Measurements from ENCODE around the gene TMEM132C.
A peak's percentile ranks its signal among the peaks of the same experiment; 100 is the strongest.

Gene TMEM132C

DNA sequence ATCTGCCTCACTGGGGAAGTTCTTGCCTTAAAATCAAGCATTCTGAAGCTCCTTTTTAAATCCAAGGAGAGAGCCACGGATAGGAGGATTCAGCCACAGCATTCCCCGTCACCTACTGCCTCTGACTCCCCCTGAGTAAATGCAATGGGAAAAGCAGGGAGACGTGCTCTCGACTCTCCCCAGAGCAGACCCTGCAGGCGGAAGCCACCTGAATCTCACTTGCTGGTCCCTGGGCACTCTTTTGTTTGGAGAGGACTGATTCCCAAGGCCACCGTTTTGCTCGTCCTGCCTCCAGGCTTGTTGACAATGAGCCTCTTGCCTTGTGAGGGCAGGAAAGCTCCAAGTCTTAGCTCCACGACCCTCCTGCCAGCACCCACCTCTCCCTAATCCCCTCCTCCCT is 352.3 kb downstream of the TMEM132C start:
- DNase-seq: no peak

DNA sequence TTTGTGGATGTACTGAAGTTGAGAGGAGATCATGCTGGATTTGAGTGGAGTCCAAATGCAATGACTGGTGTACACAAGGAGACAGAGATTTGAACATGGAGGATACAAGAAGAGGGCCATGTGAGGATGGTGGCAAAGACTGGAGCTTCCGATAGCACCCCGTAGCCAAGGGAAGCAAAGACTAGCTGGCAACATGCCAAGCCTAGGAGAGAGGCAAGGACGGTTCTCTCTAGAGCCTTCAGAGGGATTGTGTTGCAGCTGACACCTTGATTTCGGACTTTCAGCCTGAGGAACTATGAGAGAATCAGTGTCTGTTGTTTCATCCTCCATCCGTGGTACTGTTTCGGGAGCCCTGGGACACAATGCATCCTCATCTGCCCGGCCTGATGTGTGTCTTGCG is 354.3 kb downstream of the TMEM132C start:
- no peak for DNase-seq

DNA sequence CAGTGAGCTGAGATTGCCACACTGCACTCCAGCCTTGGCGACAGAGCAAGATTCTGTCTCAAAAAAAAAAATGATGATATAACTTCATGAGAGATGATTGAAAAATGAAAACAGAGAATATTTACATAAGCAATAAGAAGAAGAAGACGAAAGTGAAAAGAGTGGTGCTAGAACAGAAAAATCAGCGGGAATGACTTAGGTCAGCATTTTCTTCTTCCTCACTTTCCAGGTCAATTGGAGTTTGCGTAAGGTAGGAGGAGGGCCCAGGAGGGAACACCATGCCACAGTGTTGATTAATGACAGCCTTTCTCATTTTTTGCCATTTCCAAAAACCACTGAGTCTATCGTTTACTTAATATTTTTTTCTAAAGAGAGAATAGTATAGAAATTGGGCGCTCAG is 356.8 kb downstream of the TMEM132C start:
- no peak for DNase-seq

DNA sequence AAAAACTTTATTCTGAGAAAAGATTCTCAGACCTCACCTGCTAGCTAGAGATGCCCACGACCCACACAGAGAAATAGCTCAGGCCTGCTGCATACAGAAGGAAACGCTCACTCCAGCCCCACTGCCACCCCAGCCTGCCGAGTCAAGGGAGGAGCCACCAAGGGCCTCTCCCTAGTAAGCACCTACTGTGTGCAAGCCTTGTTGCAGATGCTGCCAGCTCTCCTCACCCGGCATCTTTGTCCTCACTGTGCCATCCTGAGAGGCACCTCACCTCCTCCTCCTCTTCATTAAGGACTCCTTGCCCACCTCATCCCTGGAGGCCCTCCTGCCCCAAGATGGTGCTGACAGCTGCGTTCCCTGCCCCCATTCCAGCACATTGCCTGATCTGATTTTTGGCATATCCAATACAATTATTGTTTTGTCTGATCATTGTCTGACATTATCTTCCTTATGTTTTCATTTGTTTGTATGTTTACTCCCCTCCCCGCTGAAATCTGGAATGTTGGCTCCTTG is 359.9 kb downstream of the TMEM132C start:
- no peak for DNase-seq

DNA sequence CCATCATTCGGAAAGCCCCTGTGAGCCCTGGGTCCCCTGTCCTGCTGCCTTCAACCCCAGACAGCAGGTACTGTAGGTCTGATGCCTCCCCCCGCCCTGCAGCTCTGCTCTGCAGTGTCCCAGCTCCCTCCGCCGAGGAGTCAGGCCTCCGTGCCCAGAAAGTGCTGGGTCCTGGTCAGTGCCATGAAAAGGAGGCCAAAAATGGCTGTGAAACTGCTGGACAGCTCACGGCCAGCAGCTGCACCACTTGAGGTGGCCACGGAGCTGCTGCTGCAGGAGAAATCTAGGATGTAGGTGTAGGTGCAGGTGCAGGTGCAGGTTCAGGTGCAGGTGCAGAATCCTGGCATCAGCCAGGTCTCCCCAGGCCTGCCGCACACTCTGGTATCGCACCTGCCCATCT is 360.7 kb downstream of the TMEM132C start:
- no peak for DNase-seq

DNA sequence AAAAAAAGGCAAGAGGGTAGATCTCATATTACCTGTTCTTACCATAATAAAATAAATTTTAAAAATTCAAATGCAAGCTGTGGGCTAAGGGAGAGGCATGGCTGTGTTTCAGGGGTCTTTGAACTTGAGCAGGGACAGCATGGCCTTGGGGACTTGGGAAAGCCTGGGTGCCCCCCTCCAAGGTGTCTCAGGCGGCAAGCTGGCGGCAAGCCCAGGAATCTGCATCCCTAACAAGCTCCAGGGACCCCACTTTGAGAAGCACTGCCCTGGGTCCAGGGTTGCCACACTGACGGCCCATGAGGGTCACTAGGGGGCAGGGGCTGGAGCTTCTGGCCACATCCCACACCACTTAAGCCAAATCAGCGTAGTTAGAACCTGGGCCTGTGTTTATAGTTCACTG is 363.0 kb downstream of the TMEM132C start:
- DNase-seq: no peak

DNA sequence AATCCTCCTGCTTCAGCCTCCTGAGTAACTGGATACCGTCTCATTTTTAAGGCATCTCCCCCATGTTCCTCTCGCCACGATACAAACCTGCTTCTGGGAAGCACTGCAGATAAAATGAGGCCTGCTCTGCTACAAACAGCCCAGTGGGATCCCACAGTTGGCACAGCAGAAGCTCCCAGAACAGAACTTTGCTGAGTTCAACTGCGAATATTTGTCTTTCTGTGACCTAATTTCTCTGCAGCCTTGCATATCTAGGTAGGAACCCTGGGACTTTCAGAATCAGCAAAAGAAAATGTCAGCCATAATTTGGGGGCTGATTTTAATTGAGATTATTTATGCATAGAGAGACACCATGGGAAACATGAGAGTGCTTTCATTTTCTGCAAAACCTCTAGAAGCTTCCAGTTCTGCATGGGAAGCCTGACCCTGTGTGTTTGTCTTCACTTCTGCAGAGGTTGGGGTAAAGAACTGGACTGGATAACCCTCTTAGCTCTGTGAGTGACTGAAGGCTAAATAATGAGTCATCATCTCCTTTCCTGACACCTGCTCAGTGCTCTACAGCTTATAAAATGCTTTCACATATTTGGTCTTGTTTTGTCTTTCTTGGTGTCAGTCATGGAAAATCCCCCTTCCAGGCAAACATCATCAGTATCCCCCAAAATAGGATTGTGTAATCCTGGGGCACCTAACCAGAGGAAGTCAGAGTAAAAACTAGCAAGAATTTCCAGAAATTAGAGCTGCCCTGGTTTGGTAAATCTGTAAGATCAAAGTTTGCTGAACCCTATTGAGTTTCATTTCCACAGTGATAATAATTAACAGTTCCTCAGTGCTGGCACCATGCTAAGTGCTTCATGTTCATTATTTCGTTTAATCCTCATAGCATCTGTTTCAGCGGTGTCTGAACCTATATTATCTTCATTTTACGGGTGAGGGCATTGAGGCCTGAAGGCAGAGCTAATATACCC is 371.0 kb downstream of the TMEM132C start:
- DNase-seq: peak; percentile 1

DNA sequence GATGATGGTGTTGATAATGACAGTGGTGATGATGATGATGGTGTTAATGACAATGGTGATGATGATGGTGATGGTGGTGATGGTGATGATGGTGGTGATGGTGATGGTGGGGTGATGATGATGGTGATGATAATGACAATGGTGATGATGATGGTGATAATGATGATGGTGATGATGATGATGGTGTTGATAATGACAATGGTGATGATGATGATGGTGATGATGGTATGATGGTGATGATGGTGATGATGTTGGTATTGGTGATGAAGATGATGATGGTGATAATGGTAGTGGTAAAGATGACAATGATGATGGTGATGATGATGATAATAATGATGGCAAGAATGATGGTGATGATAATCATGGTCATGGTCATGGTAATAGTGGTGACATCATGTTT is 372.1 kb downstream of the TMEM132C start:
- DNase-seq: no peak

DNA sequence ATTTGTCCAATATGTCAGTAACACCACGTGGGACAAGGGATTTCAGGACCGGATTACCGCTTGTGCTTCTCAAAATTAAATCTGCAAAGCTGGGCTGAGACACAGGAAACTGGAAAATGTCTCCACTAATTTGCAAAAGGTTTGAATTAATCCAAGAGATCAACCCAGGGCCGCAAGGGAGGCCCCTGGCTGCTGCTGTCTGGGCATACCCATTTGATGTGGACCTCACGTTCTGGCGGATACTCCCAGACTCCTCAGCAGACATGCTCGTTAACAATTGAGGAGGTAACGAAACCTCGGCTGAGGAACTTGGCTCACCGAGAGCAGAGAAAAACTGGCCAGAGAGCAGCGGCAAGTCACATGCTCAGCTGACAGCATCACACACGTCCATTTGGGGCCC is 376.2 kb downstream of the TMEM132C start:
- no peak for DNase-seq

DNA sequence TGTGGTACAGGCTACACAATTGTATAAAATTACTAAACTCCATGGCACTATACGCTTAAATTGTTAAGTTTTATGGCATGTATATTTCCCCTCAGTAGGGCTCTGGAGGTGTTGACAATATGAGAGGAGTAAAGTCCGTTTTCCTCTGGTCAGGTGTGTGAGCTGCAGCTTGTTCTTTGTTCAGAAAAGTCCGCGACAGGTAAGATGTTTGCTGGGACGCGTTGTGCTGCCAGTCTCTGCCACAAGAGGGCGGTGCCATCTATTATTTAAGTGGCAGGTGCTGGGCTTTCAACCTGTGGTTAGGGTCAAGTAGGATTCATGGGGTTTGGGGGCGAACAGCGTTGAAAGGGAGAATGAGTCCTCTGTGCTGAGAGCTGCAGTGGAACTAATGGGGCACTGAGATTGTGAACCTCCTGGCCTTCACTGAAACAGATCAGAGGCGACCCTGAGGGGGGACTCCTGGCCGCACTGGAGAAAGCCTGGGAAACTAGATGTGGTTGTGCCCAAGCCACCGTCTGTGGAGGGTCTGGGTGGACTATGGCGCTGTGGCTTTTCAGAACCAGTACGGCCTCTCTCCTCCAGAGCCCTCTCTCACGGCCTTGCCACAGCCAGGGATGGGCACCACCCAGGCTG is 377.8 kb downstream of the TMEM132C start:
- peak; percentile 24 for DNase-seq

DNA sequence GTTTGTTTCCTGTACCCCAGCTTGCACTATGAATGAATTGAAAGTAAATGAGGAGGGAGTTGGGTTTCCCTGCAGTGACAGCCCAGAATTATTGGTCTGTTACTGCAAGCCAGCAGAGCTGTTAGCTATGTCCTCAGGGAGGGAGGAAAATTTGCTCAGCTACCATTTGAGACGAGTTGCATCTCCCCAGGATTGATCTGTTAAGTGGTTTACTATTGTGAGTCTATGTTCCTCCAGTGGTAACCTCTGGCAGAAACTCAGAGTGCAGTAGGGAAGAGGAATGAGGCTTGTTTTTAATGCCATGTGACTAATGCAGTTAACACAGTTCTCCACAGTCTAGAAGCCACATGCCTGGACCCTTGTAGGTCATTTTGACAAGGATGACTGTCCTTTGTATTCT is 382.9 kb downstream of the TMEM132C start:
- DNase-seq: no peak

DNA sequence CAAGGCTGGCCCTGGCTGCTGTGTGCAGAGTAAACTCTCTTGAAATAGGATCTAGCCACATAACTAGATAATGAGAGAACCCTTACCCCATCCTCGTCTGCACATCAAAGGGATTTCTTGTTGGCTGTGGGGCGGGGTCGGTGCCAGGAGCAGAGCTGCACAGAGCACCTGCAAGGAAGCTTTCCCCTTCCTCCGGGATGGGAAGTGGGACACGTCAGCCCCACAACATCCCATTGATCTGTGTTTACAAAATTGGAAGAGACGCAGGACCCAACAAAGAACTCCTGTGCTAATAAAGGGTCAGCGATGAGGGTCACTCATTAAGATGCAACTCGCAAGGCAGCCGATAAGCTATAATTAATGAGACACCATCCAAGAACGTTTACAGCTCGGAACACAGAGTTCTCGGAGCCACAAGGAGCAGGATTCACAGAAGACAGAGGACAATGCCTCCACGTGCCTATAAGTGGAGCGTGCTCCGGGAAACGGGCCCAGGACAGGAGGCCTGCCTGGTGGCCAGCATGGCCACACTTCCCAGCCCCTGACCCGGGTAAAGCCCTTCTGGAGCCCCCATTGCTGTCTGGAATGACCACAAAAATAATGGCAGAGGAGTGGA is 385.3 kb downstream of the TMEM132C start:
- DNase-seq: no peak

DNA sequence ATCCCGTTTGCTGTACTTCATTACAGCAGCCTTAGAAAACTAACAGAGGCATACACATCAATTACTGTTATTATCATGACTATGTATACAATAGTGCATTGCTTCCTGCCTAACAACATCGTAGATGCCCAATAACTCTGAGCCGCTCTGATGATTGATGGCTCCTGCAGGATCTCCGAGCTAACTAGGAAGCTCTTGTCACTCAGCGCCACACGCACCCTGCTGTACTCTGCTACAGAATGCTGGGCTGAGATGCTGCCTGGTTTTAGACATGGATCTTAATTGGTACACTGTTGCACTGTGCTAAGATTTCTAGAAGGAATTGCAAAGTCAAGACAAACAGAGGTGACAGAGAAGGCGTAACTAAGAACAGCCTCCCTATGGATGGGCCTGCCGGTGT is 387.5 kb downstream of the TMEM132C start:
- DNase-seq: no peak

DNA sequence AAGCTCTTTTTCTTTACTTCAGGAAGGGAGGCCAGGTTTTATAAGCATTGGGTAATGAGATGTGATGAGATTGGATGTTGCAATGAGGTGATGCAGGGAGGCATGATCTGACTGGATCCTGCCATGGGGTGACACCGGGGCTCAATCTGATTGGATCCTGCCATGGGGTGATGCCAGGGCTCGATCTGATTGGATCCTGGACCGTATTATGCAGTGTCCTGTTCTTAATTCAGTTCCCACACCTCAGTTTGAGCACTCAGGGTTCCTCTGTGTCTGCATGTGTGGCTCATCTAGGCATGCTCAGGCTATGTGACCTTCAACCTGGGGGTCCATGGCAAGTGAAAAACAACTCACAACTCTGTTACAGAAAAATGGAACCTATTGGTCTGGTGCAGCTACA is 390.4 kb downstream of the TMEM132C start:
- DNase-seq: no peak

DNA sequence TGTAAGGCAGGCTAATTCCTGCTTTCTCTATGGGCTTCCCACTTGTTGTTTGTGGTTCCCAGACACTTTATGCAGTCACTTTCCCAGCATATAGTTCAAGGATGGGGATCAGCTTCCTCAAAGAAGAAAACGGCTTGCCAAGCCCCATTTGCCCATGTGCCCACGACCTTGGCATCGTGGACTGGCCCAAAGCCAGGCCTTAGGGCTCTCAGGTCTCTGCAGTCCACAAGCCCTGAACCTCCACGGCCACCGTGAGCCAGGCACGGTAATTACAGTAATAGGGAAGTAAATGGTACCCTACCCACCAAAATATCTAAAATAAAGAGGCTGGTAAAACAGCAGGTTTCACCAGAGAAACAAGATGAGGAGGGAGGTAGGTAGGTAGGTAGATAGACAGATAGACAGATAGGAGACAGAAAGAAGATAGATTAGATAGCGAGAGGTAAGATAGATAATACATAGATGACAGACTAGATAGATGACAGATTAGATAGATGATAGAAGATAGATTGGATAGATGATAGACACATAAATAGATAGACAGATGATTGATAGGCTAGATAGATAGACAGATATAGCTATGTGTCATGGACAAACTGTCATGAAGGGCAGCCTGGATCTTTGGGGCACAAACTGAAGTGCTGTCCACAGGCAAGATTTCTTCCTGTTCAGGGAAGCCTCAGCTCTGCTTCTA is 393.7 kb downstream of the TMEM132C start:
- DNase-seq: no peak

DNA sequence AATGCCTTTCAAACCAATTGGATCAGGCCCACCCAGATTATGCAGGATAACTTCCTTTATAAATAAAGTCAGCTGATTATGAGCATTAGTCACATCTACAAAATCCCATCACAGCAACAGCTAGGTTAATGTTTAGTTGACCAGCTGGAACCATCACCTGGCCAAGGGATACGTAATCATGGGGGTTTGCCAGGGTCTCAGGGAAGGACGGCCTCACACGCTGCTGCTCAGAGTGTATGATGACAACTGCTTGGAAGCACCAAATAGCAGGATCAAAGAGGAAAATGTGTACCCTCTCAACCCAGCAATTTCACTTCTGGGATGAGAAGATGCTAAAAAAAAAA is 394.2 kb downstream of the TMEM132C start:
- no peak for DNase-seq

DNA sequence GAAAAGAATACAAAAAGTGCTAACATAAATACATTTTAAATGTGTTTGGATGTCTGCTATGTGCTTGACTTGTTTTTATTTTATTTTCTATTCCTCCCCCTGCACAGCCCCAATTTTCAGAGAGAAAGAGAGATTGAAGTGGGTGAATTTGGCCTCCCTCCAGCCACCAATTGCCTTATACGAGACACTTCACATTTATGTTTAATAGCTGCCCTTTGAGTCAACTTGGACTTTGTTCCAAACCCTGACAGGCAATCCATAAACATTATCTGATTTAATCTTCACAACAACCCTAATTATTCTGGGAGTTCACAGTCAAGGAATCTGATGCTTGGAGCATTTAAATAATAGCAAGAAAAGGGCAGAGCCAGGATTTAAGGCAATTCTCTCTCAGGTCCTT is 395.1 kb downstream of the TMEM132C start:
- no peak for DNase-seq

DNA sequence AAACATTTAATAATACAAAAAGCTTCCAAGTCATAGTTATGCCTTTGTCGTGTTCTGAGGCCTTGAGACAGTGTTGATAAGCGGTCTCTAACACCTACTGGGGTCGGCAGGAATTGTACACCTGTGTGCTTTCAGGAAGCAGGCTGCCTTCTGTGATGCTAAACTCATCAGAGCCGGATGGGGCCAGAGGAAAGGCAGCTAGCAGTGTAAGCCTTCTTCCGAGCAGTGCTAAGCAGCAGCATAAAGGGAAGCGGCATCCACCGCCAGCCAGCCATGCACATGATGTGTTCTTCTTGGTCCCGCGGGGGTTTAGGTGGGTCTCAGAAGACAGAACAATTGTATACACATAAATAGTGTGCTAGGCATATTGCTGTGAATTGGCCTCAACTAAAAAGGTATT is 397.5 kb downstream of the TMEM132C start:
- no peak for DNase-seq

DNA sequence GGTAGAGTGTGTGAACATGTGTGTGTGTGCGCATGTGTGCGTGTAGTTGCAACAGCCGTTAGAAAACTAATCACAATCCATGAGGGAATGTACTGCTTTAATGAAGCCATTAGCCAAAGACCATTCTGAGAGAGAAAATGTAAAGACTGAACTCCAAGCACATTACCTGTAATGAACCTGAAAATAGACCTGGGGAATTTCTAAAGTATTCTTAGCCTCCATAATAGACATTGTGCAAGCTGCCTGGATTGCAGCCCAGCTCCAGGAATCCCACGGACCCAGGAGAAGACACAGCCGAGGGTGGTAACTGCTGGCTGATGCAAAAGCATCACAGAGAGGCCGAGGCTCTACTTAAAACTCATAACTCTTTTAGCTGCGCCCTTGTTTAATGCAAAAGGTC is 400.2 kb downstream of the TMEM132C start:
- no peak for DNase-seq

DNA sequence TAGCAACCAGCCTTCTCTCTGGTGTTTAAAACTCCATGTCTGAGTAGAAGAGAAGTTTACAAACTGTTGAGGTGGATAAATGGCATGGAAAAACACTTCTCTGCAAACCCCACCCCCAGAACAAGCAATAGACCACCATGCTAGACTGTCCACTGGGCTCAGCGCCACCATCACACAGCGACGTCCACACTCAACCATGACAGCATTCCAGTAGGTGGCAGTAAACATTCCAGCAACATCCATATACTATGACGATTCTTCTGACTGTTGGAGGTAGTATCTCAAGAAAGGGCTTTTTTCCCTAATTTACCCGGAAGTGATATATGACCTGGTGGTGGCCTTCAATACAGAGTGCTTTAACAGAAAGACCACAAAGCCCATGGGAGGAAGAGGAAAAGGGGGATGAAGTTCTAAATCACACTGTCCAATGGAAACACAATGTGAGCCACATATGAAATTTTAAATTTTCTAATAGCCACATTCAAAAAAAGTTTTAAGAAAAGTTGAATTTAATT is 404.6 kb downstream of the TMEM132C start:
- no peak for DNase-seq

DNA sequence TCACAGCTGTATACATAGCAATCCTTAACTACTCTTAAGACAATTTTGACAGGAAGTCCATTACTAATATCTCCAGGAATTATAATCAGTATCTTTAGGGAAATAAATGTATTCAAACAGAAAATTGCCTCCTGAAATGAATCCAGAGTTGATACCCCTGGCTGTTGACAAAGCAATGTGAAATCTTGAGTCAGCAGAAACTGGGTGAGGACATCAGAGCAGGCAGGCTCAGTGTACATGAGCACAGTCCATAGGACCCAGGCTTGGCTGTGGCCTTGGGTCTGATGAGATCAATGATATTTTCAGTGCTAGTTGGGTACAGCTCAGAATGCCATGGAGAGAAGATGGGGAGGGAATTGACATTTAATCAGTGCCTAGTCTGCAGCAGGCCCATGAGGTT is 405.5 kb downstream of the TMEM132C start:
- DNase-seq: no peak

DNA sequence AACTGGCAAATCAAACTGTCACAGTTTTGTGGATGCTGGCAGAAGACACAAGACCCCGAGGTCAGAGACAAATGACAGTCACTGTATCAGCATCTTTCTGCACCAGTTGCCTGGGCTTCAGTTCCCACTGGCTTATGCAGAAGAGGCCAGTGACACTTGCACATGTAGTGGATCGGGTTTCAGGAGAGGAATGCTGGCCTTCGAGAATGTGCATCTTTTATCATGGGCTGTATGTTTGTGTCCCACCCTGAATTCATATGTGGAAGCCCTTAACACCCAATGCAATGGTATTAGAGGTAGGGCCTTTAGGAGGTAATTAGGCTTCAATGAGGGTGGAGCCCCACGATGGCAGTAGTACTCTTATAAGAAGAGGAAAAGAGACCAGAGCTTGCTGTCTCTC is 405.9 kb downstream of the TMEM132C start:
- no peak for DNase-seq

DNA sequence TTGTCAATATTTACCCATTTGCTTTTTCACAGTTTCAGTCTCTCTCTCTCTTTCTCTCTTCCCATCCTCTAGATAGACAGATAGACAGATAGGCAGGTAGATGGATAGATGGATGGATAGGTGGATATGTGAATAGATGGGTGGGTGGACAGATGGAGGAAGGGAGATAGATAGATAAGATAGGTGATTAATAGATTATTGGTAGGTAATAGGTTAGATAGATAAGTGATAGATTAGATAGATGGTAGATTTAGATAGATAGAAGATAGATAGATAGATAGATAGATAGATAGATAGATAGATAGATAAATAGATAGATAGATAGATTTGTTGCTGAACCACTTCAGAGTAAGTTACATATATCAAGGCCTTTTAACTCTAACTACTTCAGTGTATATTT is 408.6 kb downstream of the TMEM132C start:
- DNase-seq: no peak
